GM19455 (cell line): Measurements from ENCODE around the gene DRAM1.
"Not testable (repeated sequence)": the region's sequence is repeated elsewhere in the genome, so short reads cannot be mapped to it uniquely, and the experiment has no call there.

ENCODE experiments used
- ATAC-seq: cut with Tn5 transposase; IDR thresholded peaks from one replicate; pipeline ENCODE4 v1.9.1; 2021; ENCODE audit not compliant: unreplicated experiment

The DRAM1 gene

DNA sequence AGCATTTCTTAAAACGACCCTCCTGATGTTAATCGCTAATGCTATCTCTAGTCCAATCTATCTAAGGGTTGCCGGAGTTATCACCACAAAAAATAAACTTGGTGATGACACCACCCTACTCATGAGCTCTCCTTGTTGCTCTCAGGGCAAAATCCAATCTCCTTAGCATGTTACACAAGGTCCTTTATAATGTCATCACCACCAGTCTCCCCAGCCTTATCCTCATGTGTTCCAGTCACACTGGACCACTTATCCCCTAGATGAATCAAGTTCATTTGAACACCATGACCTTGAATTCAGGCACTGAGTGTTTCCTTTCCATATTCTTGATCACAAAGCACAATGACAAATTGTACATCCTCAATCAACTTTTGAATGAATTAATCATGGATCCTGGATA lies 19.0 kb upstream of the DRAM1 start:
- ATAC-seq, result no peak

- peak; percentile 46 for ATAC-seq
Measured at GRCh38 chr12:101859664-101860607, 17.4 kb upstream of the DRAM1 start.

GRCh38 chr12:101861688-101862087 lies 15.7 kb upstream of the DRAM1 start:
- not testable (repeated sequence) for ATAC-seq

DNA sequence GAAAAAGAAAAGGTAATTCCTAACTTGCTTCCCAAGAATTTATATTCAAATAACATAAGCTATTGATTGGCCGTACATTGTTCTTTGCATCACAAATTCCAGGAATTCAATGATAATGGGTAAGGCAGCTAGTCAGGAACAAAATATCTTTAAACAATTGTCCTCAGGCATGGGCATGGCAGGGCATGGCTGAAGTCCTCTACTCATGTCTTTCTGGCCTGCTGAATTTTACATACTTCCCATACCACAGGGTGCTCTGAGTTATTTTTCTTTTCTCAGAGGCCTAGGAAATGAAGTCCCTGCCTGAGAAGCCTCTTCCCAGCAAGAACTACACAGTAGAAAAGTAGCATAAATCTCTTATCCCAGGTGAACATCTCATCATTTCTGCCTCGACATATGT lies 15.1 kb upstream of the DRAM1 start:
- no peak for ATAC-seq

DNA sequence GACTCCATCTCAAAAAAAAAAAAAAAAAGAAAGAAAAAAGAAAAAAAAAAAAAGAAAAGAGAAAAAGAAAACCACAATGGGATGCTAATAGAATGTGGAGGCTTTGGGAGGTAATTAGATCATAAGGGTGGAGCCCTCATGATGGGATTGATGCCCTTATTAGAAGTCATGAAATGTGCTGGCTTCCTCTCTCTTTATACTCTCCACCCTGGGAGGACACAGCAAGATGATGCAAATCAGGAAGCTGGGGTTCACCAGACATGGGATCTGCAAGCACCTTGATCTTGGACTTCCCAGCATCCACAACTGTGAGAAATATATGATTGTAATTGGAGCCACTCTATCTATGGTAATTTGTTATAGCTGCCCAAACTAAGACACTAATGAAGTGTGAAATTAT lies 13.4 kb upstream of the DRAM1 start:
- no peak for ATAC-seq

- ATAC-seq, result no peak
Measured at GRCh38 chr12:101866615-101867373, 10.6 kb upstream of the DRAM1 start.

GRCh38 chr12:101867619-101868018 lies 9.8 kb upstream of the DRAM1 start:
- ATAC-seq, result not testable (repeated sequence)

DNA sequence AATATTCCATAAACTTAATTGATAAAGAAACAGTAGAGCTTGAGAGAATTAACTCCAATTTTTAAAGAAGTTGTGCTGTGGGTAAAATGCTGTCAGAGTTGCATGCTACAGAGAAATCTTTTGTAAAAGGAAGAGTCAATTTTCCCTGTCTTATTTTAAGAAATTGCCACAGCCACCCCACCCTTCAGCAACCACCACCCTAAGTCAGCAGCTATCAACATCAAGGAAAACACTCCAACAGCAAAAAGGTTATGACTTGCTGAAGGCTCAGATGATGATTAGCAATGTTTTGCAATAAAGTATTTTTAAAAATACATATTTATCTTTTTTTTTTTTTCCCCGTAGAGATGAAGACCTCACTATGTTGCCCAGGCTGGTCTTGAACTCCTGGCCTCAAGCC lies 6.5 kb upstream of the DRAM1 start:
- ATAC-seq, result no peak

GRCh38 chr12:101875162-101875561 lies 2.2 kb upstream of the DRAM1 start:
- no peak for ATAC-seq

GRCh38 chr12:101876322-101876860 lies 989 bp upstream of the DRAM1 start:
- ATAC-seq, result no peak

DNA sequence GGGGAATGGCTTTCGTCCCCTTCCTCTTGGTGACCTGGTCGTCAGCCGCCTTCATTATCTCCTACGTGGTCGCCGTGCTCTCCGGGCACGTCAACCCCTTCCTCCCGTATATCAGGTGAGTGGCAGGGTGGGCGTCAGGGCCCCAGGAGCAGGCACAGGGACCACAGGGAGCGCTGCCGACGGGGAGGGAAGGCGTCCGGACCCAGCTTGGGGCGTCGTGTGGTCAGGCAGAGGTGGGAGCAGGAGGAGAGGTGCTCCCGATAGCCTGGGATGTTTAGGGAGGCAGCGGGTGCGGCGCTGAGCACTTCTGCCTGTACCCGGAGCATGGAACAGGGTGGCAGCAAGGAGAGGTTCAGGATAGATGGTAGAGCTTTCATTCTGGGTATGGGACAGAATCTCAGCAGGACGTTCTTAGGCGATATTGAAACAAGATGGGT lies 444 bp downstream of the DRAM1 start:
- ATAC-seq, result peak; percentile 29

GRCh38 chr12:101878243-101878821 lies 952 bp downstream of the DRAM1 start:
- no peak for ATAC-seq

DNA sequence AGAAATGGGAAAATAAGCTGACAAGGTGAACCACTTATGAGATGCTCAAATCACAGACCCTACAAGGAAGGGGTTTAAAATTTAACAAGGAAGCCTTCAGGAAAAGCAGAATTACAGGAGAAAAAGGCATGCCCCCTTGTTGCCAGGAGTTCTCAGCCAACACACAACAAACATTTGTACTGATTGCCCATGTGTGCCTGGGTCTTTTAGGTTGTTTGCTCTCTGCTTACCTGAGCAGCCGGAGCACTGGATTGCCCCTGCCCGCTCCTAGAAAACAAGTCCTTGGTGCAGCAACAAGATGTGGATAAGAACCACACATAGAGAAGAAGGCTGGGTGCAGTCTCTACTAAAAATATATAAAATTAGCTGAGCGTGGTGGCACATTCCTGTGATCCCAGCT lies 3.4 kb downstream of the DRAM1 start:
- ATAC-seq, result no peak

DNA sequence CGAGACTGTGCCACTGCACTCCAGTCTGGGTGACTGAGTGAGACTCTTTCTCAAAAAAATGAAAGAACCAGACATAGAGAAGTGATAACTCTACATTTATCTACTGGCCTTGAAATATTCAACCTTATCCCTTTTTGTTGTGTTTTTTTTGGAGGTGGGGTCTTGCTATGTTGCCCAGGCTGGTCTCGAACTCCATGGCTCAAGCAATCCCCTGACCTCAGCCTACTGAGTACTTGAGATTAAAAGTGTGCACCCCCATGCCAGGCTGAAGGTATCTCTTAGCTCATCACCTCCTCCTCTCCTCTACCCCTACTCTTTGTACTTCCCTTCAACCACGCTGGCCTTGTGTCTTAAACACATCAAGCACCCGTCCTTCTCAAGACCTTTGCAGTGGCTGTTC lies 3.8 kb downstream of the DRAM1 start:
- no peak for ATAC-seq

DNA sequence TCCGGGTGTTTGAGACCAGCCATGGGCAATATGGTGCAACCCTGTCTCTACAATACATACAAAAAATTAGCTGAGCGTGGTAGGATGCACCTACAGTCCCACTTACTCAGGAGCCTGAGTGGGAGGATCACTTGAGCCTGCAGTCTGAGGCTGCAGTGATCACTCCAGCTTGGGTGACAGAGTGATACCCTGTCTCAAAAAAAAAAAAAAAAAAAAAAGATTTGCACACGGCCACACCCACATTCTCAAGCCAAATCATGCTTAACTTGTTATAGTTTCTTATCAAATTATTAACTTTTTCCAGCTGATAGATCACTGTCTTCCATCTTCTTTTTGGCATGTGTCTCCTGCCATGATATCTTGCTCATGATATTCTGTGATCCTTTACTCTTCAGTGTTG lies 6.8 kb downstream of the DRAM1 start:
- no peak for ATAC-seq

GRCh38 chr12:101884781-101885340 lies 7.5 kb downstream of the DRAM1 start:
- not testable (repeated sequence) for ATAC-seq

DNA sequence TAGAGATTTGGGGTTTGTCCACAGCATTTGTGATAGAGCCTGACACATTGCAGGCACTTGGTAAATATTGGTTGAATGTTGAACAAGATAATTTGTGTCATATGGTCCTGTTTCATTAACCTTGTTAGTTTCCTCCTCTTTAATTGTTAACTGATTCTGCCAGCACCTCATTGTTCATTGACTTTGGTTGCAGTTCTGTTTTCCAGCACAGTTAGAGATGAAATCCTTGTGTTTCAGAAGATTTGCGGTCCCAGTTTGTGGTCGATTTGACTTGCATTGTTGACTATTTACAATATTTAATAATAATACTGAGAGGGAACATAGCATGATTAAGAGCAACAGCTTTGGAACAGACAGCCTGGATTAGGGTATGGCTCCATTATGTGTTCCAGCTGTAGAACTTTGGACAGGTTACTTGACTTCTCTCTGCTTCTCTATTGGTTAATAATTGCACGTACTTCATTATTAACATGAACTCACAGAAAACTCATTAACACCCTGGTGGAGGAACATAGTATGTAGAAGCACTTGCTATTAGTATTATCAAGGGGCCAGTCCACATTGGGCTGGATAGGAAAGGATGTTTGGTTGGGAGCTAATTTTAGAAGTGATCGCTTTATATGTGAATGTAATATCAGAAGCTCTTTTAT lies 8.7 kb downstream of the DRAM1 start:
- ATAC-seq, result no peak

GRCh38 chr12:101889211-101889752 lies 11.9 kb downstream of the DRAM1 start:
- no peak for ATAC-seq

DNA sequence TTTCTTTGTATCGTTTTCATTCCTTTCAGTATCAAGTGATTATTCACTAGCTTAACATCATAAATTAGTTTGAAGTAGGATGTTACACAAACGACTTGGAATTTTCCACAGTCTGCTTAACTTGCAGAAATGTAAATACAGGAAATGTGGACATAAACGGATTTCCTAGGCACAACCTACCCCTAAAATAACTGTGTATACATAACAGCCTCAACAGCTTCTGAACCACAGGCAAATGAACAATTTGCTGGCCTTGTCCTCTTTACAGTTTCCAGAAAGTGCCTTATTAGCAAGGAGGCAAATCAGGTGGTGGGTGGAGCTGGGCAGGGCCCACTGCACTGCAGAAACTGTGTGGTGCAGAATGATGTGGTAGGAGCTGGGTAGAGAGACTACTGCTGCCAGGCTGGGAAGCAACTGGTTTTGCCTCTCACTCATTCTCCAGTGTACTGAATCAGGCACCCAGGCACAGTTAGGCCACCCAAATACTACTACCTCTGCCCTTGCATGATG lies 14.1 kb downstream of the DRAM1 start:
- peak; percentile 79 for ATAC-seq

- ATAC-seq, result no peak
Measured at GRCh38 chr12:101892794-101893193, 15.4 kb downstream of the DRAM1 start.
